Activated naive CD4-positive, alpha-beta T cell treated with anti-CD3 and anti-CD28 coated beads for 36 hours (primary cell): ENCODE data around the gene RGL3. TPM values are rescaled to one million over a fixed set of nuclear protein-coding genes. Genes with fewer than 3 reads are reported as not detected.
"Not testable (repeated sequence)": the region's sequence is repeated elsewhere in the genome, so short reads cannot be mapped to it uniquely, and the experiment has no call there.

Experiments used
- CTCF ChIA-PET: fragments of 350-600 bp; sonication (Branson Sonifier 250); formaldehyde crosslinking; loops from one replicate; lab custom pipeline; 2021; ENCODE audit warnings: antibody characterized with exemption; lab: Charles Lee
- DNase-seq: peaks from one replicate; pipeline ENCODE4 v3.0.0-alpha.2; 2020
- H3K27ac Mint-ChIP-seq: one replicate; pipeline ENCODE4 v1.8.0; 2021; ENCODE audit warnings: mild to moderate bottlenecking, mixed read lengths
- H3K27me3 Mint-ChIP-seq: one replicate; pipeline ENCODE4 v1.8.0; 2021; ENCODE audit warnings: low read depth, mixed read lengths
- H3K36me3 Mint-ChIP-seq: one replicate; pipeline ENCODE4 v1.8.0; 2021; ENCODE audit warnings: low read depth, mixed read lengths
- H3K4me1 Mint-ChIP-seq: one replicate; pipeline ENCODE4 v1.8.0; 2021; ENCODE audit warnings: low read depth, mixed read lengths
- H3K4me3 Mint-ChIP-seq: one replicate; pipeline ENCODE4 v1.8.0; 2021; ENCODE audit warnings: mild to moderate bottlenecking, moderate library complexity, mixed read lengths
- H3K9me3 Mint-ChIP-seq: one replicate; pipeline ENCODE4 v1.8.0; 2021; ENCODE audit warnings: mixed read lengths
- intact Hi-C: fragments of 100-400 bp; cut with micrococcal nuclease; formaldehyde crosslinking; loops from one replicate; pipeline ENCODE4 v1.15.1; 2023
- total RNA-seq, 2 experiments: library from RNA; stranded (reverse); gene quantifications; one replicate each; pipeline ENCODE4 v1.2.3, GENCODE V29; 2021

RGL3 gene
- total RNA-seq, 2 experiments from 2014 or later, result not detected

GRCh38 chr19:11406703-11407236 lies 12.3 kb downstream of the RGL3 start:
- H3K4me3 Mint-ChIP-seq, H3K27me3 Mint-ChIP-seq, H3K27ac Mint-ChIP-seq, H3K4me1 Mint-ChIP-seq, DNase-seq, intact Hi-C loops, H3K36me3 Mint-ChIP-seq, H3K9me3 Mint-ChIP-seq: not testable (repeated sequence)
- CTCF ChIA-PET, result interaction anchor here (0.7 to 1.6 kb wide), 6 partner anchors 12 to 117 kb away, joined by 3 to 7 read pairs (median 4); partner anchors contain the start of gene SWSAP1

GRCh38 chr19:11405846-11406643 lies 13.1 kb downstream of the RGL3 start:
- peak; percentile 49 for DNase-seq
- CTCF ChIA-PET, result interaction anchor here (0.5 to 1.6 kb wide), 7 partner anchors 11 to 259 kb away, joined by 3 to 5 read pairs (median 3); partner anchors contain the start of gene SWSAP1
- peaks cover 3% of the 10 kb centered on the region for H3K4me1 Mint-ChIP-seq
- intact Hi-C loops, result no loop called here
- peaks cover 4% of the 10 kb centered on the region for H3K27me3 Mint-ChIP-seq
- no peak overlapping the region for H3K27ac Mint-ChIP-seq
- no peaks in the 10 kb centered on the region for H3K36me3 Mint-ChIP-seq
- H3K4me3 Mint-ChIP-seq, result no peak overlapping the region
- H3K9me3 Mint-ChIP-seq, result no peaks in the 10 kb centered on the region

DNA sequence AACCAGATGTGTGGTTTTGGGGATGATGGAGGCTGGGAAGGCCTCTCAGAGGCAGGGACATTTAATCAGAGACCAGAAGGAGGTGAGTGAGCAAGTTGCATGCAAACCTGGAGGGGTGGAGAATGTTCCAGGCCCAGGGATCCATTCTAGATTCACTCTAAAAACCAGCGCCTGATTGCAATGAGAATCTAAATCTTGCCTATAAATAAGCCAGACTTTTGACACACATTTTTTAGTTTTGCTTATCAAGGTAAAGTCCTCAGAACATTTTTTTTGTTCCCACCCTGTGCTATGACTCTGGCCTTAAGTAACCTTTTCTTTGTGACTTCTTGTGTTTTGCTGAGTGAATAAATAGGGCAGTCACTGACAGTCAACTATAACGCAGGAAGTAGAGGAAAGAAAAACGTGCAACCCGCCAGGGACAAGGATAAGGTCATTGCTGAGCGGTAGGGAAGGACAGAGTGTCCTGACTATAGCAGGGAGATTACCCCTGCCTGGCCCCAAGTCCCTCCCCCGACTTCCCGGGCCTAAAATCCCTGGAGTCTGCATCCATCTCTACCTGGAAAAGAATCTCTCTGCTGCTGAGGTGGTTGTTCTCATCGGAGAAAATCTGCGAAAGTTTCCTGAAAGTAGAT lies 14.4 kb downstream of the RGL3 start:
- H3K36me3 Mint-ChIP-seq, result no peaks in the 10 kb centered on the region
- DNase-seq, result no peak
- H3K27ac Mint-ChIP-seq, result no peak overlapping the region
- CTCF ChIA-PET, result interaction anchor here (0.5 to 1.6 kb wide), 3 partner anchors 22 to 126 kb away, joined by 3 to 5 read pairs (median 3); no protein-coding TSS in a partner anchor
- peaks cover 7% of the 10 kb centered on the region for H3K27me3 Mint-ChIP-seq
- no peaks in the 10 kb centered on the region for H3K9me3 Mint-ChIP-seq
- H3K4me1 Mint-ChIP-seq, result peaks cover 3% of the 10 kb centered on the region
- intact Hi-C loops, result no loop called here
- no peak overlapping the region for H3K4me3 Mint-ChIP-seq

DNA sequence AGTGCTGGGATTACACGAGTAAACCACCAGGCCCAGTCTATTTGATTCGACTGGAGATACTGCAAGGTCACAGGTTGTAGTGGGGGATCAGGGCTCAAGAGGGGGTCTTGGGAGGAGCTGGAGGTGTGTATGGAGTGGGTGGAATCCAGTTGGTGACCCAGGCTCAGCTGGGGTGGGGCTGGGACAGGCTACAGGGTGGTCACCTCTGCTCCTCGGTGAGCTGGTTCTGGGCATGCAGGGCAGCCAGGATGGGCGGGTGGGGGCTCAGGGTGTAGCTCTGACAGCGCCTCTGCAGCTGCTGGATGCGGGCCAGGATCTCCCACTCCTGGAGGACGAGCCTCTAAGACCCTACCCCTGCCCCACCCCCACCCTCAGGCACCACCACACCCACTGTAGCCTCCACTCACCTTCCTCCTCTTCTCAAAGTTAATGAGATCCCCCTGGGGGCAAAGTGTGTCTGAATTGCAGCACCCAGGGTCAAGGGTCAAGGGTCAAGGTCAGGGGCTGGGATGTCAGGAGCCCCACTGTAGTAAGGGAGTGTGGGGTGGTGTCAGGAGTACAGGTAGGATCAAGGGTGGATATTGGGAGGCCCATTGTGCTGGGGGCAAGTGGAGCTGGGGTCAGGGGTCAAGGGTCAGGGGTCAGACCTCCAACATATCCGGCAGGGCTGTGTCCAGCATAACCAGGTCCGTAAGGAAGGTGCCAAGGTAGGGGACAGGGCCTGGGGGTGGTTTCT lies 17.1 kb downstream of the RGL3 start:
- CTCF ChIA-PET, result interaction anchor here (0.6 to 1.5 kb wide), 2 partner anchors 11 to 19 kb away, joined by 3 read pairs; no protein-coding TSS in a partner anchor
- no peak overlapping the region for H3K27ac Mint-ChIP-seq
- peaks cover 3% of the 10 kb centered on the region for H3K4me1 Mint-ChIP-seq

DNA sequence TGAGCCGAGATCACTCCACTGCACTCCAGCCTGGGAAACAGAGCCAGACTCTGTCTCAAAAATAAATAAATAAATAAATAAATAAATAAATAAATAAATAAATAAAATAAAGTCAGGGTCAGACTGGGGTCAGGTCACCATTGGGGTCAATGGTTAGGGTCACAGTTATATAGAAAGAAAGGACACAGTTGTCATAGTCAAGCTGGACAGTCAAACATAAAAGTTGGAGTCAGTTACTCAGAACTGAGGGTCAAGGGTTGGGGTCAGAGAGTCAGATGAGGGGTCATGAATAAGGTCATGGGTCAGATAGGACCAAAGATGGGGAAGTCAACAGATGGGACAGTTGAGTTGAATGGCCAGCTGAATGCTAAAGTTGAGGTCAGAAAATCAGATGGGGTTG lies 18.3 kb downstream of the RGL3 start:
- peaks cover 3% of the 10 kb centered on the region for H3K27me3 Mint-ChIP-seq
- DNase-seq, result no peak
- no peak overlapping the region for H3K27ac Mint-ChIP-seq
- intact Hi-C loops, result no loop called here
- H3K4me3 Mint-ChIP-seq, result no peak overlapping the region
- H3K9me3 Mint-ChIP-seq, result no peaks in the 10 kb centered on the region
- CTCF ChIA-PET, result no interaction called here
- H3K4me1 Mint-ChIP-seq, result no peaks in the 10 kb centered on the region
- H3K36me3 Mint-ChIP-seq, result no peaks in the 10 kb centered on the region

More for the DNA sequence above, 17.1 kb downstream of the RGL3 start:
- DNase-seq, result no peak
- Mint-ChIP-seq H3K27me3 (peaks cover 3% of the 10 kb centered on the region), H3K36me3 (no peaks in the 10 kb centered on the region), H3K9me3 (no peaks in the 10 kb centered on the region), H3K4me3 (no peak overlapping the region)
- intact Hi-C loops, result no loop called here

GRCh38 chr19:11399667-11400066 lies 19.4 kb downstream of the RGL3 start:
- CTCF ChIA-PET, result no interaction called here
- Mint-ChIP-seq H3K27ac (no peak overlapping the region), H3K27me3 (peaks cover 7% of the 10 kb centered on the region), H3K9me3 (no peaks in the 10 kb centered on the region), H3K36me3 (no peaks in the 10 kb centered on the region), H3K4me1 (no peaks in the 10 kb centered on the region), H3K4me3 (no peak overlapping the region)
- no peak for DNase-seq
- intact Hi-C loops, result no loop called here

DNA sequence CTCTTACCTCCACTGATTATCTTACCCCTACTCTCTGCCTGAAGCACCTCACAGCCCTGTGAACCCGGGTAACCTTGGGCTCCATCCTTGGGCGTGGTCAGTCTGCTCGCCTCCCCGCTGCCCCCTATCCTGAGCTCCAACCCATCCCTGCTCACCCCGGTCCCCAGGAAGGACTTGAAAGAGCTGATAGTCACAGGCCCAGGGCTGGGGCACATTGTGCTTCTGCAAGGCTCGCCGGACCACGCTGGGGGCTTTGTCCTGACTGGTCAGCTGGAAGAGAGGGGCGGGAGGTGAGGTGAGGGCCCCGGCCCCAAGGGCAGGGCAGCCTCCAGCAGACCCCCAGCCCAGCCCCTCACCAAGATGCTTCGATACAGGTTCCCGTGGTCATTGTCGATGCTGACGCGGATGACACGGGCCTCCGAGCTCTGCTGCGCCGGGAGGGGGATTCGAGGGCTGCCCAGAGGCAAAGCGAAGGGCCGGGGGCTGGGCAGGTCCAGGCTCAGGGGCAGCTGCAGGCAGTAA lies 22.0 kb downstream of the RGL3 start:
- no peak overlapping the region for H3K4me3 Mint-ChIP-seq
- H3K4me1 Mint-ChIP-seq, result no peaks in the 10 kb centered on the region
- H3K9me3 Mint-ChIP-seq, result no peaks in the 10 kb centered on the region
- CTCF ChIA-PET, result no interaction called here
- H3K36me3 Mint-ChIP-seq, result no peaks in the 10 kb centered on the region
- DNase-seq, result no peak
- H3K27me3 Mint-ChIP-seq, result peaks cover 7% of the 10 kb centered on the region
- intact Hi-C loops, result no loop called here
- no peak overlapping the region for H3K27ac Mint-ChIP-seq

DNA sequence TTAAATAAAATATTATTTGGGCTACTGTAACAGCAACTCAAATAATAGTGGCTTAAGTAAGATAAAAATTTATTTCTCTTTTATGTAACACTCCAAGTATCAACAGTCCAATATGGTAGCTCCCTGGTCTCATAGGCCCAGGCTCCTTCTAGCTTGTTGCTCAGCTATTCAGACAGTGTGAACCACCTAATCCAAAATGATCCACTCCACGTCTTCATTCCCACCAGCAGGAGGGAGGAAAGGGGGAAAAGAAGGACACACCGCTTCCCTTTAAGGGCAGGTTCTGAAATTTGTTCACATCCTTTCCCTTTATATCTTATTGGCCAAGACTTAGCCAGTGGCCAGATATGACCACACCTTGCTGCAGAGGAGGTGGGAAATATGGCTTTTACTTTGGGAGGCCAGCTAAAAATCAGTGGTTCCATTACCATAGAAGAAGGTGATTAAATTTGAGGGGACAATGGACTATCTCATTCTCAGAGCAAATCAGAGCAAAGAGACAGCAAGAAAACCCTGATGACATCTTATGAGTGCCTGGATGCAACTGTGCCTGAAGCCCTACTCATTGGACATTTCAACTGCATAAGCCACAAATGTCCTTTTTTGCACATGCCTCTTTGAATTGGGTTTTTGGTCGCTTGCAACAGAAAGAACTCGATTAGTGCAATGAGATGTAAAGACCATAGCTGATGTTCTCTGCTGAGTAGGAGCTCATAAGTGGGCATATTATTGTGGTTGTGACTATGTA lies 28.0 kb downstream of the RGL3 start:
- peaks cover 4% of the 10 kb centered on the region for H3K9me3 Mint-ChIP-seq
- intact Hi-C loops, result no loop called here
- no peak overlapping the region for H3K27ac Mint-ChIP-seq
- peaks cover 3% of the 10 kb centered on the region for H3K4me1 Mint-ChIP-seq
- CTCF ChIA-PET, result interaction anchor here (0.5 to 1.7 kb wide), 5 partner anchors 10 to 398 kb away, joined by 3 to 12 read pairs (median 5); no protein-coding TSS in a partner anchor
- no peak overlapping the region for H3K4me3 Mint-ChIP-seq
- no peaks in the 10 kb centered on the region for H3K36me3 Mint-ChIP-seq
- peaks cover 4% of the 10 kb centered on the region for H3K27me3 Mint-ChIP-seq
- DNase-seq, result no peak

DNA sequence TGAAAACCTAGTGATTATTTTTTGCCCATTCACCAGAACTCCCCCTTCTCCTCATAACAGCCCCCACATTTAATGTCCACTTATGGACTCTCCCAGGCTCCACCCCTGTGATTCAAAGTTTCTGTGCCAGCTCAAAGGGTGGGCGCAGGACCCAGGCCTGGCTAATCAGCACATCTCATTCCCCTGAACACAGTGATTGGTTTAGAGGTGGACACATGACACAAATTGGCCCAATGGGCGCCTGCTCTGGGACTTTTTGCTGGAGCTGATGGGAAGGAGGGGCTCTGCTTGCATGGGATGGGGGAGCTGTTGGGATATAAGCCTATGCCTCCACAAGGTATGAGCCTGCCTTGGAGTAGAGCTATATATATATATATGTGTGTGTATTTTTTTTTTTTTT lies 28.8 kb downstream of the RGL3 start:
- no peak for DNase-seq
- no peak overlapping the region for H3K4me3 Mint-ChIP-seq
- H3K36me3 Mint-ChIP-seq, result no peaks in the 10 kb centered on the region
- H3K4me1 Mint-ChIP-seq, result peaks cover 3% of the 10 kb centered on the region
- intact Hi-C loops, result no loop called here
- H3K27ac Mint-ChIP-seq, result no peak overlapping the region
- CTCF ChIA-PET, result interaction anchor here (1.2 to 1.7 kb wide), 2 partner anchors 9 to 13 kb away, joined by 3 to 12 read pairs; no protein-coding TSS in a partner anchor
- H3K9me3 Mint-ChIP-seq, result peaks cover 4% of the 10 kb centered on the region
- peaks cover 3% of the 10 kb centered on the region for H3K27me3 Mint-ChIP-seq

- no peak overlapping the region for H3K27ac Mint-ChIP-seq
- peaks cover 13% of the 10 kb centered on the region for H3K4me1 Mint-ChIP-seq
- H3K9me3 Mint-ChIP-seq, result peaks cover 4% of the 10 kb centered on the region
- no peak for DNase-seq
- H3K36me3 Mint-ChIP-seq, result no peaks in the 10 kb centered on the region
- no peak overlapping the region for H3K4me3 Mint-ChIP-seq
- CTCF ChIA-PET, result interaction anchor here (0.6 kb wide), 1 partner anchor 65 kb away, joined by 3 read pairs; no protein-coding TSS in a partner anchor
- intact Hi-C loops, result no loop called here
- peaks cover 7% of the 10 kb centered on the region for H3K27me3 Mint-ChIP-seq
Observed at GRCh38 chr19:11387162-11388034, 31.7 kb downstream of the RGL3 start.

- no peak overlapping the region for H3K4me3 Mint-ChIP-seq
- CTCF ChIA-PET, result no interaction called here
- no peaks in the 10 kb centered on the region for H3K36me3 Mint-ChIP-seq
Observed at GRCh38 chr19:11384778-11385129, 34.4 kb downstream of the RGL3 start.

More at GRCh38 chr19:11384778-11385129, 34.4 kb downstream of the RGL3 start:
- Mint-ChIP-seq H3K4me1 (peaks cover 31% of the 10 kb centered on the region), H3K27me3 (peaks cover 8% of the 10 kb centered on the region), H3K9me3 (no peaks in the 10 kb centered on the region), H3K27ac (no peak overlapping the region)
- DNase-seq, result no peak
- intact Hi-C loops, result no loop called here
